Measurements from ENCODE around the gene ALG9. TPM values are rescaled to one million over a fixed set of nuclear protein-coding genes. Genes with fewer than 3 reads are reported as not detected.

ALG9 gene
- total and polyA plus RNA-seq, 2 of the 4 experiments (the other 2 are of a cell fraction): 20.7 to 35.7 TPM

- Histone ChIP-seq H3K27ac (ENCODE audit: insufficient read depth, low read length) (no peak overlapping the region; the same call in 1 of the 2 replicates), H2BK120ac (ENCODE audit: low read depth, low read length) (peak overlapping the region; percentile 13), H2BK20ac (ENCODE audit: low read depth, low read length) (no peak overlapping the region; the same call in 1 of the 2 replicates), H3K4me3 (ENCODE audit: insufficient read depth, low read depth, low read length) (no peak overlapping the region), H4K8ac (ENCODE audit: low read depth in 2 of 2, low read length in 2 of 2) (peak overlapping the region in 1 of 2 experiments; percentile 21; a peak in 1 of 4 replicates), H3K9me1 (ENCODE audit: insufficient read depth, low read length) (peaks cover 3% of the 10 kb centered on the region; the same call in 1 of the 2 replicates), H2BK5ac (ENCODE audit: low read depth, low read length, poor library complexity, severe bottlenecking) (peak overlapping the region; percentile 14), H3K36me3 (ENCODE audit: control insufficient read depth, insufficient read depth, low read length) (no peaks in the 10 kb centered on the region), H3K18ac (ENCODE audit: low read depth, low read length) (no peak overlapping the region; the same call in 1 of the 2 replicates), H4K5ac (ENCODE audit: low read depth, low read length) (peak overlapping the region; percentile 39; the same call in 1 of the 2 replicates), H3K56ac (ENCODE audit: extremely low read depth, insufficient read depth, low read length) (no peak overlapping the region), H4K20me1 (ENCODE audit: insufficient read depth, low read length) (no peaks in the 10 kb centered on the region), H4K91ac (ENCODE audit: insufficient read depth, low read depth, low read length) (0 out of 2 replicates have a peak overlapping the region, but pooled peaks have one; percentile 28), H3K14ac (replicated peaks; ENCODE audit: low read depth, low read length) (no peak overlapping the region; the same call in 1 of the 2 replicates), H3K79me1 (ENCODE audit: low read depth in 1 of 2, low read length in 2 of 2) (no peaks in the 10 kb centered on the region), H3K27me3 (ENCODE audit: control insufficient read depth, insufficient read depth, low read length) (no peaks in the 10 kb centered on the region), H3K9me3 (ENCODE audit: control insufficient read depth, insufficient read depth, low read length) (no peaks in the 10 kb centered on the region), H2AK5ac (ENCODE audit: low read depth, low read length) (no peak overlapping the region), H3K4me1 (ENCODE audit: control insufficient read depth, insufficient read depth, low read length) (peaks cover 4% of the 10 kb centered on the region), H2AFZ (replicated peaks; ENCODE audit: low read length, poor library complexity) (peak overlapping the region; percentile 45), H2AK9ac (replicated peaks; ENCODE audit: low read depth, low read length, poor library complexity) (no peak overlapping the region), H2BK15ac (ENCODE audit: low read depth, low read length) (peak overlapping the region; percentile 26; the same call in 1 of the 3 replicates), H3K4ac (ENCODE audit: low read depth, low read length) (peak overlapping the region; percentile 3; the same call in 1 of the 2 replicates), H3K9ac (ENCODE audit: low read depth, low read length) (no peak overlapping the region), H3K23ac (ENCODE audit: low read depth, low read length) (no peak overlapping the region), H3K4me2 (ENCODE audit: low read depth, low read length) (no peak overlapping the region)
- WGBS, 2 experiments (ENCODE audit: extremely low coverage in 2 of 2, insufficient read length in 1 of 2): no CpG with 5 or more reads among the region's 6 CpGs
- TF ChIP-seq POLR2A (IDR thresholded peaks at IDR 0.05; ENCODE audit: low read depth, low read length): no peak
- in situ Hi-C loops (cut with MboI; ENCODE audit: low sequenced_read_pairs) (loop anchor here (5.0 to 10.0 kb wide), 3 partner anchors 173 to 490 kb away; partner anchors contain the start of gene SIK2), intact Hi-C loops (cut with micrococcal nuclease) (loop anchor here (5.0 kb wide), 2 partner anchors 78 to 323 kb away; no protein-coding TSS in a partner anchor), dilution Hi-C loops (cut with HindIII; ENCODE audit: low sequenced_read_pairs, unreplicated experiment) (no loop called here)
- no TSS peak for BruUV-seq (replicated peaks)
- ATAC-seq (ENCODE audit: low read depth) (peak; percentile 32), DNase-seq (peak; percentile 50)
- POLR2A ChIA-PET (ENCODE audit: unreplicated experiment): no interaction called here
- CTCF ChIA-PET: interaction anchor here (0.5 to 1.3 kb wide), 3 partner anchors 82 to 320 kb away, joined by 3 to 4 read pairs (median 4); no protein-coding TSS in a partner anchor
Observed at GRCh38 chr11:111774955-111775710, 96.2 kb downstream of the ALG9 start.
